ENCODE measurements around the gene MSLN.

DNA sequence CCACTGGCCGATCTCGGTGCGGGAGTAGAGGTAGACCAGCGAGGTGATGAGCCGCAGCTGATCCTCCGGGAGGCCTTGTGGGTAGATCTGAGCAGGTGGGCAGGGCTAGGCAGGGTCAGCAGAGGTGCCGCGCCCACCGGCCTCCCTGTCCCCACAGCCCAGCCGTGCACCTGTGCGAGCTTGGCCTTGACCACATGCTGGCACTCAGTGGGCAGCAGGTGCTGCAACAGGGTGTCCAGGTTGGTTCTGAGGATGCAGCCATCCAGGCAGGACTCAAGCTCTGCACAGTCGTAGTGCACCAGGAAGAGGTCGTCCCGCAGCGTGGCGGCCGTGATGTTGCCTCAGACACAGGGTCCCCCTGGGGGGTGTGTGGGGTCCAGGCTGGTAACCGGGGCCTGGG is 12.4 kb downstream of the MSLN start:
- TF ChIP-seq MEF2D (CRISPR knock-in tag; IDR thresholded peaks at IDR 0.05) (no peak), TCF7 (IDR thresholded peaks at IDR 0.05; ENCODE audit: low read depth) (no peak), ZBTB21 (CRISPR knock-in tag; IDR thresholded peaks at IDR 0.05) (no peak), HNF4A (CRISPR knock-in tag; IDR thresholded peaks at IDR 0.05) (no peak), ZNF549 (CRISPR knock-in tag; IDR thresholded peaks at IDR 0.05) (no peak), CBX5 (CRISPR knock-in tag; IDR thresholded peaks at IDR 0.05; ENCODE audit: borderline replicate concordance) (no peak), JDP2 (CRISPR knock-in tag; IDR thresholded peaks at IDR 0.05; ENCODE audit: borderline replicate concordance) (no peak), ZBTB33 (CRISPR knock-in tag; IDR thresholded peaks at IDR 0.05) (no peak), HMG20A (CRISPR knock-in tag; IDR thresholded peaks at IDR 0.05; ENCODE audit: borderline replicate concordance) (no peak)

Data from HepG2 (cell line).